RWPE2 (cell line): ENCODE data around the gene VASH1.
A peak's percentile ranks its signal among the peaks of the same experiment; 100 is the strongest.

Source experiments
- ATAC-seq: fragments of 200-7000 bp; cut with Tn5 transposase; 3 replicates; pipeline ENCODE4 v1.9.1; 2021; ENCODE audit warnings: low read depth
- DNase-seq: peaks from one replicate; pipeline ENCODE4 v3.0.0-alpha.2; 2020; ENCODE audit warnings: low spot score
- H3K27ac ChIP-seq: fragments of 450-650 bp; 2 replicates; pipeline ENCODE4 v1.5.1; 2017; ENCODE audit warnings: mild to moderate bottlenecking; ENCODE audit not compliant: poor library complexity, severe bottlenecking
- H3K27me3 ChIP-seq: fragments of 250-450 bp; sonication (Bioruptor Pico); 2 replicates; pipeline ENCODE4 v1.5.1; 2021; ENCODE audit warnings: mild to moderate bottlenecking, moderate library complexity; ENCODE audit not compliant: insufficient read depth, poor library complexity, severe bottlenecking
- H3K36me3 ChIP-seq: fragments of 250-450 bp; sonication (Bioruptor Pico); 2 replicates; pipeline ENCODE4 v1.5.1; 2020; ENCODE audit warnings: low read depth, mild to moderate bottlenecking, moderate library complexity
- H3K4me1 ChIP-seq: fragments of 250-450 bp; sonication (Bioruptor Pico); 2 replicates; pipeline ENCODE4 v1.5.1; 2021; ENCODE audit warnings: mild to moderate bottlenecking, moderate library complexity; ENCODE audit not compliant: insufficient read depth, poor library complexity, severe bottlenecking
- H3K4me3 ChIP-seq: fragments of 250-450 bp; sonication (Bioruptor Pico); 2 replicates; pipeline ENCODE4 v1.5.1; 2021; ENCODE audit warnings: mild to moderate bottlenecking, moderate library complexity; ENCODE audit not compliant: severe bottlenecking
- H3K9me3 ChIP-seq: fragments of 250-450 bp; sonication (Bioruptor Pico); 2 replicates; pipeline ENCODE4 v1.5.1; 2021; ENCODE audit warnings: mild to moderate bottlenecking, moderate library complexity; ENCODE audit not compliant: severe bottlenecking
- CTCF ChIP-seq: fragments of 450-650 bp; IDR thresholded peaks from one replicate; pipeline ENCODE4 v1.5.1; 2017; ENCODE audit warnings: mild to moderate bottlenecking, moderate library complexity; ENCODE audit not compliant: poor library complexity, severe bottlenecking

Gene VASH1

GRCh38 chr14:76767681-76768656 lies 6.7 kb downstream of the VASH1 start:
- Histone ChIP-seq H3K9me3 (no peaks in the 10 kb centered on the region), H3K27ac (no peak overlapping the region), H3K4me1 (peaks cover under 1% of the 10 kb centered on the region), H3K4me3 (no peak overlapping the region), H3K36me3 (no peaks in the 10 kb centered on the region), H3K27me3 (no peaks in the 10 kb centered on the region)
- ATAC-seq (no peak), DNase-seq (peak; percentile 55)
- no peak for TF ChIP-seq CTCF

- ATAC-seq (no peak), DNase-seq (peak; percentile 48)
- Histone ChIP-seq H3K36me3 (no peaks in the 10 kb centered on the region), H3K27me3 (no peaks in the 10 kb centered on the region), H3K27ac (no peak overlapping the region), H3K4me3 (no peak overlapping the region), H3K9me3 (no peaks in the 10 kb centered on the region), H3K4me1 (peaks cover 7% of the 10 kb centered on the region)
- no peak for TF ChIP-seq CTCF
Measured at GRCh38 chr14:76768671-76769500, 7.6 kb downstream of the VASH1 start.

DNA sequence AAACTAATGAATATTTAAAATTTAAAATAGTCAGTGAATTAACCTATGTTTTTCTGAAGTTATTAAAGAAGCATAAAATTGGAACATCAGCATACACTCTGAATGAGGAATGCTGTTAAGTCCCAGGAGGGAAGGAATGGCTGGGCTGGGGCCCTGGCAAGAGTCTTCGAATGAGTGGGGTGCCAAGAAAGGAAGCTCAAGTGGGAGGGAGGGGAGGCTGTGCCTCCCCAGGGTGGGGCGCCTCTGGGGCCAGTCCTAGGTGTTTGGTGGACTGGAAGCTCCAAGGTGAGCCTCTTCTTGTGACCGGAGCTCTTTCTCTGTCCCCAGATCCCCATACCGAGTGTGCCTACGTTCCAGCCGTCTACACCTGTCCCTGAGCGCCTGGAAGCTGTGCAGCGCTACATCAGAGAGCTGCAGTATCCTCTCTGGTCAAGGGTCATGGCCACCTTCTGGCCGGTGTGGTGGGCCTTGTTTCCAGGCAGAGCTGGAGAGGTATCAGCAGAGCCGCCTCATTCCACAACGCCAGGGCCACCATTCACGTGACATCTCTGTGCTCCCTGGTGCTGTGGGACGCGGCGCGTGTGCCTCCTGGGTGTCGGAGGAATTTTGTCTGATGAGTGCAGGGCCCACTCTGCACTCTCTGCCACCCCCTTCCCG lies 8.5 kb downstream of the VASH1 start:
- ATAC-seq = no peak
- H3K27me3 ChIP-seq = no peaks in the 10 kb centered on the region
- no peak for TF ChIP-seq CTCF

GRCh38 chr14:76770521-76771436 lies 9.5 kb downstream of the VASH1 start:
- TF ChIP-seq CTCF = no peak
- no peak overlapping the region for H3K4me3 ChIP-seq
- no peaks in the 10 kb centered on the region for H3K36me3 ChIP-seq
- ATAC-seq (no peak), DNase-seq (peak; percentile 42)
- H3K27me3 ChIP-seq = no peaks in the 10 kb centered on the region
- peaks cover 7% of the 10 kb centered on the region for H3K4me1 ChIP-seq
- no peaks in the 10 kb centered on the region for H3K9me3 ChIP-seq
- H3K27ac ChIP-seq = no peak overlapping the region

More for the DNA sequence above, 8.5 kb downstream of the VASH1 start:
- Histone ChIP-seq H3K4me1 (peaks cover 7% of the 10 kb centered on the region), H3K36me3 (no peaks in the 10 kb centered on the region), H3K4me3 (no peak overlapping the region), H3K27ac (no peak overlapping the region), H3K9me3 (no peaks in the 10 kb centered on the region)
- peak; percentile 52 for DNase-seq
